Esophagus muscularis mucosa (tissue), 4 donors: ENCODE data around the gene SLFN5. TPM values are rescaled to one million over a fixed set of nuclear protein-coding genes. Genes with fewer than 3 reads are reported as not detected.
"Not testable (repeated sequence)": the region's sequence is repeated elsewhere in the genome, so short reads cannot be mapped to it uniquely, and the experiment has no call there.

ENCODE experiments used
- DNase-seq: peaks from one replicate; pipeline ENCODE4 v3.0.0-alpha.2; 2017; ENCODE audit errors: extremely low spot score
- H3K27ac ChIP-seq, 4 donors: fragments of 200-600 bp; sonication (generic); replicated peaks in 1 of 4; 1 replicate in 3 of 4; 2 replicates in 1 of 4; pipeline ENCODE4 v1.5.1; 2016 to 2019; ENCODE audit warnings: mild to moderate bottlenecking in 1 of 4
- H3K27me3 ChIP-seq, 4 donors: fragments of 200-600 bp; sonication (generic); one replicate each; pipeline versions ENCODE4 v1.5.1 to v1.6.0; 2016 to 2019
- H3K36me3 ChIP-seq, 4 donors: fragments of 200-600 bp; sonication (generic); one replicate each; pipeline ENCODE4 v1.5.1; 2016 to 2019
- H3K4me1 ChIP-seq, 4 donors: fragments of 200-600 bp; sonication (generic); one replicate each; pipeline ENCODE4 v1.5.1; 2016 to 2019
- H3K4me3 ChIP-seq, 4 donors: fragments of 200-600 bp; sonication (generic); 1 replicate in 2 of 4; 2 replicates in 2 of 4; pipeline ENCODE4 v1.5.1; 2016 to 2019; ENCODE audit warnings: mild to moderate bottlenecking in 4 of 4, moderate library complexity in 1 of 4
- H3K9me3 ChIP-seq, 4 donors: fragments of 200-600 bp; sonication (generic); 1 replicate in 3 of 4; 2 replicates in 1 of 4; pipeline ENCODE4 v1.5.1; 2016 to 2019
- EP300 ChIP-seq: sonication (generic); formaldehyde crosslinking; IDR thresholded peaks from one replicate; pipeline ENCODE4 v1.6.1; 2017; ENCODE audit warnings: antibody characterized with exemption
- POLR2A ChIP-seq: fragments of 450-650 bp; IDR thresholded peaks from one replicate; pipeline ENCODE4 v1.6.1; 2017; ENCODE audit warnings: antibody characterized with exemption, moderate library complexity, mild to moderate bottlenecking, low read depth
- POLR2AphosphoS5 ChIP-seq, 2 donors: sonication (generic); formaldehyde crosslinking; IDR thresholded peaks; one replicate each; pipeline ENCODE4 v1.6.1; 2017; ENCODE audit warnings: antibody characterized with exemption in 2 of 2
- WGBS: methylation state at CpG from one replicate; pipeline ENCODE4 v1.1.5; 2018; 5-methylcytosine and 5-hydroxymethylcytosine counted together
- intact Hi-C: fragments of 100-400 bp; cut with DNase I; formaldehyde crosslinking; loops from one replicate; pipeline ENCODE4 v1.15.1; 2023
- total RNA-seq, 4 donors: library from RNA; depleted of rRNA; stranded (reverse); fragments of >200 nt; gene quantifications; one replicate each; pipeline versions ENCODE4 v1.1.0 to v1.2.1, GENCODE V29; 2016
- TF ChIP-seq, protein P1 (sequence below), 3 experiments: fragments of 200-600 bp in 2 of 3; fragments of 450-650 bp in 1 of 3; sonication (generic) in 2 of 3; IDR thresholded peaks; one replicate each; pipeline ENCODE4 v1.5.1; 2017 to 2019; ENCODE audit warnings: antibody characterized with exemption in 3 of 3, mild to moderate bottlenecking in 2 of 3, moderate library complexity in 1 of 3

SLFN5 gene
- 10 to 100 TPM; 17.9 to 33.4 (median 26.9) TPM for total RNA-seq

DNA sequence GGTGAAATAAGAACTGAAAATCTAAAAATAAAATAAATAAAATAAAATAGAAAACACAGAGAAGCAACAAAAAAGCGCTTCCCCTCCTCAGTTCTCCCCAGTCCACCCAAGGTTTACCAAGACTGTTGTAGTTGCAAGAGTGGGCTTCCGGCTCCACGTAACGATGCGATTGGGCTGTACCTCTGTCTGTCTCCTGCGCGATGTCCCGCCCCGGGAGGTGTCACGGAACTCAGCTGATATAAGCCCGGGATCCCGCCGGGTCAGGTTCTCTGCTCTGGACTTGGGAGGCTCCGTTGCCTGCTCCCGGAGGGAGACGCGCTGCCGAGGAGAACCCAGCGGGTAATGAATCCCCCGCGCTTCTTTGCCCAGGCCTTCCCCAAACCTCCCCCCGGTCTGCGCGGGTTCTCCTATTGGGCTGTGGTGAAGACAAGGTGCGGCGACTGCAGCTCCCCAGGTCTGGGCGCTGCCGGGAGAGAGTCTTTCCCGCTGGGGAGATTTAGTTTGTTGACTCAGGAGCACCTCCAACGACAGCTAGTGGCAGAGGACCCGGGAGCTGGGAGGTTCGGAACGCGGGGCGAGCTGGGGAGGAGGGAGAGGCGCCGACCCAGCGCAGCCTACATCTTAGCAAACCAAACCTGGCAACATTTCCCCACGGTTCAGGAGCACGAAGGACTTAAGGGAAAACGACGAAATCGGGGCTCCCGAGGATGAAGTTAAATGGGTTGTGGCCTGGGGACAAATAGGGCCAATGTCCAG, at the start of gene SLFN5:
SLFN5 (plus strand) TSS at position 268 of the 756 bp plus-strand sequence. CDS start 15,619 bp downstream, outside the sequence.
- 0% methylated on average over 11 of the region's 44 CpGs for WGBS
- Histone ChIP-seq H3K4me1 (peaks cover 26 to 53% (median 49%) of the 10 kb centered on the region in 4 donors), H3K27ac (peak within 1 kb of the TSS; percentile 96 to 98 (median 97)), H3K27me3 (no peaks in the 10 kb centered on the region), H3K9me3 (no peaks in the 10 kb centered on the region), H3K36me3 (peaks cover 0 to 6% (median under 1%) of the 10 kb centered on the region in 4 donors), H3K4me3 (peak within 1 kb of the TSS; percentile 73 to 87 (median 78))
- peak; percentile 99 for DNase-seq
- intact Hi-C loops, result loop anchor here (5.0 to 10.0 kb wide), 4 partner anchors 69 to 268 kb away; partner anchors contain the start of genes NLE1 and SLFN12
- TF ChIP-seq, protein P1, sequence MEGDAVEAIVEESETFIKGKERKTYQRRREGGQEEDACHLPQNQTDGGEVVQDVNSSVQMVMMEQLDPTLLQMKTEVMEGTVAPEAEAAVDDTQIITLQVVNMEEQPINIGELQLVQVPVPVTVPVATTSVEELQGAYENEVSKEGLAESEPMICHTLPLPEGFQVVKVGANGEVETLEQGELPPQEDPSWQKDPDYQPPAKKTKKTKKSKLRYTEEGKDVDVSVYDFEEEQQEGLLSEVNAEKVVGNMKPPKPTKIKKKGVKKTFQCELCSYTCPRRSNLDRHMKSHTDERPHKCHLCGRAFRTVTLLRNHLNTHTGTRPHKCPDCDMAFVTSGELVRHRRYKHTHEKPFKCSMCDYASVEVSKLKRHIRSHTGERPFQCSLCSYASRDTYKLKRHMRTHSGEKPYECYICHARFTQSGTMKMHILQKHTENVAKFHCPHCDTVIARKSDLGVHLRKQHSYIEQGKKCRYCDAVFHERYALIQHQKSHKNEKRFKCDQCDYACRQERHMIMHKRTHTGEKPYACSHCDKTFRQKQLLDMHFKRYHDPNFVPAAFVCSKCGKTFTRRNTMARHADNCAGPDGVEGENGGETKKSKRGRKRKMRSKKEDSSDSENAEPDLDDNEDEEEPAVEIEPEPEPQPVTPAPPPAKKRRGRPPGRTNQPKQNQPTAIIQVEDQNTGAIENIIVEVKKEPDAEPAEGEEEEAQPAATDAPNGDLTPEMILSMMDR (IDR thresholded peaks at IDR 0.05), result no peak
- TF ChIP-seq POLR2A (peak; percentile 98), EP300 (no peak), POLR2AphosphoS5 (IDR thresholded peaks at IDR 0.05) (peak; percentile 97 to 99)

GRCh38 chr17:35194001-35194400, 48.9 kb upstream of the SLFN5 start, which contains the start of gene SLC35G3:
SLC35G3 (minus strand) TSS chr17:35194393; CDS start chr17:35194307, 86 bp downstream.
- H3K4me3 ChIP-seq, H3K9me3 ChIP-seq, DNase-seq, intact Hi-C loops, H3K27me3 ChIP-seq, H3K36me3 ChIP-seq, H3K4me1 ChIP-seq, H3K27ac ChIP-seq: not testable (repeated sequence)
- 89% methylated on average over 12 of the region's 12 CpGs for WGBS

GRCh38 chr17:35195062-35195461, 47.8 kb upstream of the SLFN5 start:
- H3K4me3 ChIP-seq, H3K27me3 ChIP-seq, H3K4me1 ChIP-seq, H3K9me3 ChIP-seq, H3K27ac ChIP-seq, DNase-seq, H3K36me3 ChIP-seq, intact Hi-C loops: not testable (repeated sequence)
- 97% methylated on average over 14 of the region's 31 CpGs for WGBS

- H3K27ac ChIP-seq, H3K9me3 ChIP-seq, H3K4me1 ChIP-seq, H3K36me3 ChIP-seq, H3K4me3 ChIP-seq, intact Hi-C loops, DNase-seq: not testable (repeated sequence)
- 74% methylated on average over 2 of the region's 2 CpGs for WGBS
- H3K27me3 ChIP-seq, result peaks cover 0 to 19% (median 0%) of the 10 kb centered on the region in 4 donors
These were observed 40.3 kb upstream of the SLFN5 start for GRCh38 chr17:35202582-35202981.

DNA sequence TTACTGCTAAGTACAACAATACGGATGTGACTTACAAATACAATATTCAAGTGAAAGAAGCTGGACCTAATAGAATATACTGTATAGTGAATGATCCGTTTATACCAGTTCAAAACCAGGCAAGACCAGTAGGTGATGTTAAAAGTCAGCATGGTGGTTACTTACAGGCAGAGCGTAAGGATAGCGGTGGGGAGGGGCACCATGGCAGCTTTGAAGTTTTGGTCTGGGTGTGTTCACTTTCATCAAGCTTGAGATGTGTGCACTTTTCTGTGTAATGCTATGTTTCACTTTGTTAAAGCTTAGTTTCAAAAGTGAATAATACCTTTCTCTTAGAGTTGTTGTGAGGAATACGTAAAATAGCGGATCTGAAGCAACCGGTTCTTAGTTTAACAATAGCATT, 32.1 kb upstream of the SLFN5 start:
- DNase-seq, result no peak
- Histone ChIP-seq H3K4me3 (no peak overlapping the region), H3K36me3 (no peaks in the 10 kb centered on the region), H3K9me3 (no peaks in the 10 kb centered on the region), H3K4me1 (peaks cover 0 to 9% (median 3%) of the 10 kb centered on the region in 4 donors), H3K27me3 (peaks cover 0 to 13% (median 0%) of the 10 kb centered on the region in 4 donors), H3K27ac (no peak overlapping the region)
- WGBS, result 89% methylated on average over 7 of the region's 7 CpGs
- intact Hi-C loops, result loop anchor here (10.0 kb wide), 1 partner anchor 56 kb away; no protein-coding TSS in a partner anchor
- TF ChIP-seq EP300 (no peak), POLR2AphosphoS5 (IDR thresholded peaks at IDR 0.05) (no peak), POLR2A (no peak)
- TF ChIP-seq, protein P1 (IDR thresholded peaks at IDR 0.05), result no peak

- H3K27ac ChIP-seq, result peak overlapping the region in 1 of 4 donors; percentile 21
- 76% methylated on average over 4 of the region's 4 CpGs for WGBS
- DNase-seq, result no peak
These were observed 30.2 kb upstream of the SLFN5 start for GRCh38 chr17:35212668-35213067.

More at GRCh38 chr17:35212668-35213067, 30.2 kb upstream of the SLFN5 start:
- intact Hi-C loops, result loop anchor here (10.0 kb wide), 1 partner anchor 58 kb away; no protein-coding TSS in a partner anchor
- Histone ChIP-seq H3K9me3 (no peaks in the 10 kb centered on the region), H3K27me3 (peaks cover 0 to 3% (median 0%) of the 10 kb centered on the region in 4 donors), H3K36me3 (no peaks in the 10 kb centered on the region), H3K4me1 (peaks cover 0 to 9% (median 3%) of the 10 kb centered on the region in 4 donors), H3K4me3 (no peak overlapping the region)
- TF ChIP-seq, protein P1 (IDR thresholded peaks at IDR 0.05), result no peak
- TF ChIP-seq POLR2A, result no peak
- no peak for TF ChIP-seq EP300
- no peak for TF ChIP-seq POLR2AphosphoS5 (IDR thresholded peaks at IDR 0.05)
